Activated CD4-positive, CD25-positive, alpha-beta regulatory T cell (primary cell): ENCODE measurements around the gene ANGEL1.
A peak's percentile ranks its signal among the peaks of the same experiment; 100 is the strongest.

Experiments
- DNase-seq, 4 experiments: peaks; one replicate each; lab custom pipeline; 2025; lab: John Stamatoyannopoulos, UW

ANGEL1 gene

DNA sequence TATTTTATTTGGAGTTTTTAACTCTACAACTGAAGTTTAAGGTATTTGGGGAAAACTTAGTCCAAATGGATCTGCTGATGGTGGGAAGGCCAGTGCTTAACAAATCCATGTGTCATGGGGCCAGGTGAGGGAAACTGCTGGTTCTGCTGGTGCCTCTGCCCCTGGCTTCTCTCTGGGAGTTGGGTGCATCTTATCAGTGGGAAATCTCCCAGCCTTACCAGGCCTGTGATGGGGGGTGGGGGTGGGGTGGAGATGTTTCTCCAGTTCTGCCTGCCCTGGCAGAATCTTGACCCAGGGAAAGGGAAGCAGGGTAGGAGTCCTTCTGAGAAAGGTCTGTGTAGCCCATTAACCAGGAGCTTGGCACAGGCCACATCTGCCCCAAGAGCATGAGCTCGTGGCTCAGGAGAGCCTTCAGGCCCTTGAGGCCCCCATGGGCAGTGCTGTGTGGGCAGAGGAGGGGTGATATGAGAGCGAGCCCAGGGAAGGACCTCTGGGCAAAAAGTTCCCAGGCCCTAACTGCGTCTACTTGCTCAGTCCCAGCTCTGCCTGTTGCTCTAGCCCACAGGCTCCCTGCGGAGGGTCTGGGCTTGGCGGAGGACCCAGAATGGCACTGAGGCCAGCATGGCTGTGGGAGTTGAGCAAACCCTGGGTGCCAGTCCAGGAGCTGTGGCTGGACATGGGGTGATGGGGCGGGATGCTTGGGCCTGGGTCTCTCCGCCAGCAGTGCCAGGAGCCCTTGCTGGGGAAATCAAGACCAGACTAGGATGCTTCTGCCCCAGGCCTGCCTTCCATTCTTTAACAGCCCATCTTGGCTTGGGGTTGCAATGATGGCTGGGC lies 33.2 kb downstream of the ANGEL1 start:
- no peak for DNase-seq

DNA sequence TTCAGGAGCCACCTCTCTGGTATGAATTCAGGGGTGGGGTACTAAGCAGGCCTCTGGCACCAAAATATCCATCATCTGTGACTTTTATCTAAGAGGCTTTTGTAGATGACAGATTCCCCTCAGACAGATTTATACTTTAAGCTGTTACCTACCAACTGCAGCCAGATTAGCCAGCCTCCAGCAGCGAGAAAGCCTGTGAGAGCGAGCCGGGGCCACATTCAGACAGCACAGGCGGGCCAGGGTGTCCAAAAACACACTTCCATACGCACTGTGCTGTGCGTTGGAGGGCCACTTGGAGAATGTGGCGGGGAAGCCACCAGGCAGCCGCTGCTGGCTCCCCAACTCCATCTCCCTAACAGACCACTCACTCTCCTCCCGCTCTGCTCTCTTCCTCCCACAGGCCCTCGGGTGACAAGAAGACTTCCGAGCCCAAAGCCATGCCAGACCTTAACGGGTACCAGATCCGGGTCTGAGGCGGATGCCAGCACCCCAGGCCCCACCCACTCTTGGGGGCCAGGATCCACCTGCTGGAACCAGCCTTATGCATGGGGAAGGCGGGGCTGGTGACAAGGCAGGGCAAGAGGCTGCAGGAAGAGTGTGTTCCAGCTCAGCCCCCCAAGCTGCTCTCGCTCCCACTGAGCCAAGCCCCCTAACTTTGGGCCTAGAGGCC lies 34.0 kb downstream of the ANGEL1 start:
- DNase-seq, result no peak

DNA sequence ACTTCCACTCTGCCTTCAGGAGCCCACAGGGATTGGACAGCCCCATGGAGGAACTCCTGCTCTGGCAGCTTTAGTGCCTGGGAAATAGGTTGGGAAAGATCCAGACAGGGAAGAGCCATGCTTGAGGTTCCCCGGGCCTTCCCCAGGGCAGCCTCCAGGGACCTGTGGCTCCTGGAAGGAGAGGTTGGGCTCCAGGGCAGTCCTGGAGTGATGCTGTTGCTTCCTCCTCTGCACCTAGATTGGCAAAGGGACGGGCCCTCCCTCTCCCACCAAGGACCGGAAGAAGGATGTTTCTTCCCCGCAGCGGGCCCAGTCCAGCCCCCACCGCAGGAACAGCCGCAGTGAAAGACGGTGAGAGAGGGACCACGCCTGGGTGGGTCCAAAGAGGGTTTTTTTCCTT lies 35.0 kb downstream of the ANGEL1 start:
- DNase-seq, result no peak

DNA sequence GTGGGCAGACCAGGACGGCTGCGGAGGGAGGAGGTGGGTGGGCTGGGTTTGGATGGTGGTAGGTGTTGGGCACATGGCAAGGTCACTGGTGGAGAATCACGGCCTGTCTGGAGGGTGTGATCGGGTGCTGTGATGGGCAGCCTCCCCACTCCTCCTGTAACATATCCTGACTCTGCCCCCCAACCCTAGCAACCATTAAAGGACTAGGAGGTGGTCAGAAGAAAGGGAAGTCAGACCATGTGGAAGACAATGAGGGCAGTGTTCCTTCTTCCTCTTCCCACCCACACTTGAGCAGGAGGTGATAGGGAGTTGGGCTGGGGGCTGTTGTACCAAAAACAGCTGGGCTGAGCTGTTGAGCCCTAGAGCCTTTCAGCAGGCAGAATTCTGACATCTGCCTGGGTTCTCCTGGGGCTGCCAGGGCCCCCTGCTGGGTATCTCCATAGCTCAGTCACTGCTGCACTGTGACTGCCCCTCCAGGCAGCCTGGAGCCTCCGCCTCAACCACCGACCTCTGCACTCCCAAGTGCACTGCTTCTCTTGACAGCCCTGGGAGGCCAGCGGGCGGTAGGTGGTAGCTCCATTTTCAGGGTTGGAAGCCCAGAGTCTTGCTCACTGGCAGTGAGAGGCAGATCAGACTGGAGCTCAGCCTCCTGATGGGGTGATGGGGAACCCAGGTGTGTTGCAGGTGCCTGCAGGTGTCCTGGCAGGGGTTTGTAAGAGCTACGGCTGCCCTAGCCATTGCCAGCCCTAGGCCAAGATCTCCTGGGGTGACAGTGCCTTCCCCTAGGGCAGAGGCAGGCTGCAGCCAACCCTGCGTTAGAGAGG lies 36.0 kb downstream of the ANGEL1 start:
- no peak for DNase-seq

DNA sequence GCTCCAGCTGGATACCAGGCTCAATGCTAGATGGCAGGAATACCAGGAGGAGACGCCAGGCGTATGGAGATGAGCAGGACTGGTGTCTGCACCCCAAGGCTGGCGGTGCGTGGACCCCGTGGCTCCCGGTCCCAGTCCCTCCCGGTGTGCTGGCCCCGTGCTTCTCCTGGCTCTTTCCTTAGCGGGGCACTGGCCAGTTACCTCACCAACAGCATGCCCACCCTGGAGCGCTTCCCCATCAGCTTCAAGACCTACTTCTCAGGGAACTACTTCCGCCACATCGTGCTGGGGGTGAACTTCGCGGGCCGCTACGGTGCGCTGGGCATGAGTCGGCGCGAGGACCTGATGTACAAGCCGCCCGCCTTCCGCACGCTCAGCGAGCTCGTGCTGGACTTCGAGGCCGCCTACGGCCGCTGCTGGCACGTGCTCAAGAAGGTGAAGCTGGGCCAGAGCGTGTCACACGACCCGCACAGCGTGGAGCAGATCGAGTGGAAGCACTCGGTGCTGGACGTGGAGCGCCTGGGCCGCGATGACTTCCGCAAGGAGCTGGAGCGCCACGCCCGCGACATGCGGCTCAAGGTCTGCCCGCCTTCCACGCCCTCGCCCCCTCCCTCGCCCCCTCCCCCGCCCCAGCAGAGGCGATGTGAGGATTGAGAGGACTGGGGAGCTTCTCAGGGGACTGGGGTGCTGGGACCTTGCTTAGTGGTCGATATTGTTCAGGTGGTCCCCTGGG lies 36.8 kb downstream of the ANGEL1 start:
- DNase-seq, result no peak

DNA sequence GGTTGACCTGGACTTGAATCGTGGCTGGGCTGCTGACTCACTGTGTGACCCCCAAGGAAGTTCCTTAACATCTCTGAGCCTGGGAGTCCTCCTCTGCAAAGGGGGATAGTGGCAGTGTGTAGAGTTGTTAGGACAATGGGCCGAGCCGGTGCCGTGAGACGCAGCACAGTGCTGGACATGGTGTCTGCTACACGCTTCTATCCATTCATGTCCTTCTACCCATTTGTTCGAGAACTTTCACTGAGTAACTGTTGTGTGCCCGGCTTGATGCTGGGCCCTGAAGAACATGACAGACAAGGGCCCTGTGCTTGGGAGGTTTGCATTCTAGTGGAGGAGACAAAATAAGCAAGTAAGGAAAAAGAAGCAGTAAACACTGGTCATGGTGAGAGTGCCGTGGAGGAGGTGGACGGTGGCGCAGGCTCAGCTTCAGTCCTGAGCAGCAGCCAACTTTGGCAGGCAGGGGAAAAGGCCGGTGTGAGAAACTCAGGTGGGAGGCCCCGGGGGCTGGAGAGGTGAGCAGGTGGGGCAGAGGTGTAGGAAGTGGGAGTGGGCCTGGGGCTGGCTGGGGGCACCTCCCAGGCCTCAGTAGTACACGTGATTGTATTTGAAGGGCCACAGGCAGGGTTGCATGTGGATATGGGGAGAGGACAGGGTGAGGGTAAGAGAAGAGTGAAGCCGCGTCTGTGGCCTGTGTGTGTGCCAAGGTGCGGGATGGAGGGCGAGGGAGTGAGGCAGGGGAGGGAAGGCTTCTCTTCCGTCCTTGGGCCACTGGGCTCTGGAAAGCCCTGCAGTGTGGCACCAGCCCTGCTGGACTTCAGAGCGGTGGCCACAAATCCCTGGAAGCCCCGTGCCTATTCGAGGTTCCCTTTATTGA lies 37.6 kb downstream of the ANGEL1 start:
- DNase-seq, result no peak

DNA sequence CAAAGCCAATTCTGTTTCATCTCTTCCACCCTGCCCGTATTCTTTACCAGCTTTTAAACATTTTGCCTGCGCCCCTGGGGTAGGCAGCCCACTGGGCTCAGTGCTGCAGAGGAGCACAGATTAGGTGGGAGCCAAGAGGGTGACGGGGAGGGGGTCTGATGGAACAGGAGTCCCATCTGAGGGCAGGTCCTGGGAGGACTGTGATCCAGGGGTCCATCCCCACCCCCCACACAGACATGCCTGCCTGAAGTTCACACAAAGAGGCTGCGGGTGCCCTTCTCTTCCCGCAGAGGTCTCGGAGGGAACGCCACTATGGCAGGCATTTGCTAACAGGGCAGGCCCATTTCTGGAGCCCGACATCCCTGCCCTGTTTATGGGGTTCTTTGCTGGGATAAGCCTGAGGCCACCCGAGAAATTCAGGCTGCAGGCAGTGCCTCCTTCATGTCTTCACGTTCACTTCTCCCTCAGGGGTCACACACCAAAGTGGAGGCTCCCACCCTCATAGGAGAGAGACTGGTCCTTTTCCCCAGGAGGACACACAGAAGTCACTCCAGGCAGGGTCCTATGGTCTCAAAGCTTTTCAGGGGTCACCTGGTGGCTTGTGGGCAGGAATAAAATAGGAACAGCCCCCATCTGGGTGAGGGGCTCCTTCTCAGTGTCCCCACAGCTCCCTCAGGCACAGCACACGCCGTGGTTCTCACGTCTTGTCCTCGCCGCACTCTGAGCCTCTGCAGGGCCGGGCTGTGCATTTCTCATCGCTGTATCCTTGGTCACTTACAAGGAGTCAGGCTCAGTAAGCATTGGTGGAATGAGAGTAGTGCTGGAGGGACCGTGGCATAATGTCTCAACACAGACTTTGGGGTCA lies 38.5 kb downstream of the ANGEL1 start:
- no peak for DNase-seq

DNA sequence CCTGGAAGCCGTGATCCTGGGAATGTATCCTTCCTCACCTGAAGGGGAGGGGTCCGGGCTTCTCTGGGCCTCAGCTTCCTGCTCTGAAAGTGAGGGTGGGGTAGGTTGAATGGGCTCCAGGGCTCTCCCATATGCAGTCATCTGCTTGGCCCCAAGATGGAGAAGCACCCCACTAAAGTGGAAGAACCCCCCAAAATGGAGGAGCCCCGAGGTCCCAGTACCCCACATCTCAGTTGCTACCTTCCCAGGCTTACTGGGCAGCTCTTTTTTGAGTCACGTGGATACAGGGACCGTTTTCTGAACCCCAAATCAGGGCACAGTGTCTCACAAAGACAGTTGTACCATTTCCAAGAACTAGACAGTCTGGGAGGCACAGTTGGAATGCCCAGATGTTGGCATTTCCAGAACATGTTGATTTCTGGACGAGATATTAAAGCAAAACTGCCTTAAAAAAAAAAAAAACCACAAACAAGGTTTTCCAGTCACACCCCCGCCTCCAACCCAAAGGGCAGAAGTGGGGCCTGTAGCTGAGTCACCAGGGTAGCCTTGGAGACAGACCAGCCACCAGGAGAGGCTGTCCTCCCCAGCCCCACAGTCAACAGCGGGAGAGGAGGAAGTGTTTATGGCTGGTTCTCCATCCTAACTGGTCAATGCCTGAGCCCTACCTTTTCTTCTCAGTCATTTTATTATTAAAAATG lies 39.3 kb downstream of the ANGEL1 start:
- no peak for DNase-seq

- no peak for DNase-seq
Observed at GRCh38 chr14:76772300-76773187, 40.1 kb downstream of the ANGEL1 start.

GRCh38 chr14:76771437-76771980 lies 41.2 kb downstream of the ANGEL1 start:
- no peak for DNase-seq

- DNase-seq, result no peak
Observed at GRCh38 chr14:76770521-76771436, 41.9 kb downstream of the ANGEL1 start.

DNA sequence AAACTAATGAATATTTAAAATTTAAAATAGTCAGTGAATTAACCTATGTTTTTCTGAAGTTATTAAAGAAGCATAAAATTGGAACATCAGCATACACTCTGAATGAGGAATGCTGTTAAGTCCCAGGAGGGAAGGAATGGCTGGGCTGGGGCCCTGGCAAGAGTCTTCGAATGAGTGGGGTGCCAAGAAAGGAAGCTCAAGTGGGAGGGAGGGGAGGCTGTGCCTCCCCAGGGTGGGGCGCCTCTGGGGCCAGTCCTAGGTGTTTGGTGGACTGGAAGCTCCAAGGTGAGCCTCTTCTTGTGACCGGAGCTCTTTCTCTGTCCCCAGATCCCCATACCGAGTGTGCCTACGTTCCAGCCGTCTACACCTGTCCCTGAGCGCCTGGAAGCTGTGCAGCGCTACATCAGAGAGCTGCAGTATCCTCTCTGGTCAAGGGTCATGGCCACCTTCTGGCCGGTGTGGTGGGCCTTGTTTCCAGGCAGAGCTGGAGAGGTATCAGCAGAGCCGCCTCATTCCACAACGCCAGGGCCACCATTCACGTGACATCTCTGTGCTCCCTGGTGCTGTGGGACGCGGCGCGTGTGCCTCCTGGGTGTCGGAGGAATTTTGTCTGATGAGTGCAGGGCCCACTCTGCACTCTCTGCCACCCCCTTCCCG lies 42.9 kb downstream of the ANGEL1 start:
- DNase-seq, result no peak

DNA sequence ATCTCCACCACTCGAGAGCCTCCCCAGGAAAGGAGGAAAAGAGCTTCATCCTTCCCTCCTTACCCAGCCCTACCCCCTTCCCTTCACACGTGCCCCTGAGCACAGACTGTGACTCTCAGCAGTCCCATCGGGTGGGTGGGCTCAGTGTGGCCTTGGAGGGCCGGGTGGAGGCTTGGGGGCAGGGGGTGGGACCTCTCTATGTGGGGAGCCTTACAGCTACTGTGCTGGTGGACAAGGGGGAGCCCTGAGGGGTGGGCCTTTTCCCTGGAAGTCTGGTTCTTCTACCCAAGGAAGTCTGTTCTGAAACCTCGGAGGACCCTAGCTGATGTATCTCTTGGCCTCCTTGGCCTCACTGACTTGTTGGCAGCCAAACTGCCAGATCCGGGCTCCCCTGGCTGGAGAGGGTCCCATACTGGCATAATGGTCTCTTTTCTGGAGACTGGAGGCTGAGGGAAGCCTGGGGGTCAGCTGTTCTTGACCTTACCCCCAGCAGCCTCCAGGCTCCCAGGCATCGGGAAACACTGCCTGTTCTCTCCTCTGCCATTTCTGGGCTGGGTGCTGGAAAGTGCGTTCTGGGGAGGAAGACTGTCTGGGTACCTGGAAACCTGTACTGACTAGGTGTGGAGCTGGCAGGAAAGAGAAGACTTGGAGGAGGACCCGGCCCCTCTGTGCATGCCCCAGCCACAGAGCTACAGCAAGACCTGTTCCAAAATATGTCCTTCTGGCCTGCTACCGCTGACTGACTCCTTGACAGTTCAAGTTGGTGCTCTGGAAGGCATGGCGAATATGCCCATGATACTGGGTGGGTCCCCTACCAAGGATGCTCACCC lies 43.8 kb downstream of the ANGEL1 start:
- no peak for DNase-seq

GRCh38 chr14:76767681-76768656 lies 44.7 kb downstream of the ANGEL1 start:
- peak in 2 of 4 experiments; percentile 15 to 21 for DNase-seq
